HG03066 (cell line): Measurements from ENCODE around the gene LRP5.
"Not testable (repeated sequence)": the region's sequence is repeated elsewhere in the genome, so short reads cannot be mapped to it uniquely, and the experiment has no call there.

Experiments used
- ATAC-seq: cut with Tn5 transposase; IDR thresholded peaks from one replicate; pipeline ENCODE4 v1.9.1; 2021; ENCODE audit warnings: low read depth; ENCODE audit not compliant: unreplicated experiment

The LRP5 gene

GRCh38 chr11:68341557-68342458, 29.4 kb downstream of the LRP5 start:
- ATAC-seq = no peak

- ATAC-seq = no peak
Measured at GRCh38 chr11:68342459-68343158, 30.2 kb downstream of the LRP5 start.

- no peak for ATAC-seq
Measured at GRCh38 chr11:68343761-68344256, 31.4 kb downstream of the LRP5 start.

GRCh38 chr11:68344821-68345220, 32.4 kb downstream of the LRP5 start:
- not testable (repeated sequence) for ATAC-seq

GRCh38 chr11:68345776-68346461, 33.5 kb downstream of the LRP5 start:
- ATAC-seq = no peak

GRCh38 chr11:68346462-68346790, 34.0 kb downstream of the LRP5 start:
- ATAC-seq = no peak

GRCh38 chr11:68347345-68347744, 35.0 kb downstream of the LRP5 start:
- ATAC-seq = no peak

- no peak for ATAC-seq
Measured at GRCh38 chr11:68347841-68348240, 35.5 kb downstream of the LRP5 start.

GRCh38 chr11:68349461-68350249, 37.3 kb downstream of the LRP5 start:
- no peak for ATAC-seq

- ATAC-seq = no peak
Measured at GRCh38 chr11:68350759-68351449, 38.5 kb downstream of the LRP5 start.

- no peak for ATAC-seq
Measured at GRCh38 chr11:68351450-68352275, 39.3 kb downstream of the LRP5 start.

GRCh38 chr11:68352591-68352990, 40.2 kb downstream of the LRP5 start:
- no peak for ATAC-seq

GRCh38 chr11:68353118-68353517, 40.7 kb downstream of the LRP5 start:
- no peak for ATAC-seq

- ATAC-seq = no peak
Measured at GRCh38 chr11:68353669-68354068, 41.3 kb downstream of the LRP5 start.

GRCh38 chr11:68354148-68354872, 41.9 kb downstream of the LRP5 start:
- no peak for ATAC-seq

GRCh38 chr11:68355471-68355870, 43.1 kb downstream of the LRP5 start:
- ATAC-seq = no peak

GRCh38 chr11:68357568-68357967, 45.2 kb downstream of the LRP5 start:
- no peak for ATAC-seq

- no peak for ATAC-seq
Measured at GRCh38 chr11:68358416-68358815, 46.0 kb downstream of the LRP5 start.
